ENCODE results near the gene CLEC4G.

Gene CLEC4G

DNA sequence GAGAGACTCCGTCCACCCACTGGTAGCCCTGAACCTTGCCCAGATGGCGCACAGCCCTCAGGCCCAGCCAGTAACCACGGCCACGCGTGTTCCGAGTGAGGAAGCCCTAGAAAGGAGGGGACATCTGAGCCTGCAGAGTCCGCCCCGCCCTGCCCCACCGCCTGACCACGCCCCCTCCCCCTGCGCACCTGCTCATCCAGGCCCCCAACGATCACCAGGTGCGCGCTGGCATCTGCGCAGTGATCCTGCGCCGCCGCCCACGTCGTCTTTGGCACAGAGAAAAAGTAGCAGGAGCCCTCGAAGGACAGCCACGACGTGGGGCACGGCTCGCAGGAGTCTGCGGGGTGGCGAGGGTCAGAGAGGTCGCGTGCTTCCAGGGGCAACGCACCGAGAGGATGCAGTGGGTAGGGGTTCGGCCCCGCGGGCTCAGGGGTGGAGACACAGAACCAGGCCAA, 2.1 kb downstream of the CLEC4G start:
- no peak overlapping the region for H3K4me3 ChIP-seq (ENCODE audit: low read depth, low read length)
- DNase-seq (ENCODE audit: low read depth) = no peak
- TF ChIP-seq, protein P1, sequence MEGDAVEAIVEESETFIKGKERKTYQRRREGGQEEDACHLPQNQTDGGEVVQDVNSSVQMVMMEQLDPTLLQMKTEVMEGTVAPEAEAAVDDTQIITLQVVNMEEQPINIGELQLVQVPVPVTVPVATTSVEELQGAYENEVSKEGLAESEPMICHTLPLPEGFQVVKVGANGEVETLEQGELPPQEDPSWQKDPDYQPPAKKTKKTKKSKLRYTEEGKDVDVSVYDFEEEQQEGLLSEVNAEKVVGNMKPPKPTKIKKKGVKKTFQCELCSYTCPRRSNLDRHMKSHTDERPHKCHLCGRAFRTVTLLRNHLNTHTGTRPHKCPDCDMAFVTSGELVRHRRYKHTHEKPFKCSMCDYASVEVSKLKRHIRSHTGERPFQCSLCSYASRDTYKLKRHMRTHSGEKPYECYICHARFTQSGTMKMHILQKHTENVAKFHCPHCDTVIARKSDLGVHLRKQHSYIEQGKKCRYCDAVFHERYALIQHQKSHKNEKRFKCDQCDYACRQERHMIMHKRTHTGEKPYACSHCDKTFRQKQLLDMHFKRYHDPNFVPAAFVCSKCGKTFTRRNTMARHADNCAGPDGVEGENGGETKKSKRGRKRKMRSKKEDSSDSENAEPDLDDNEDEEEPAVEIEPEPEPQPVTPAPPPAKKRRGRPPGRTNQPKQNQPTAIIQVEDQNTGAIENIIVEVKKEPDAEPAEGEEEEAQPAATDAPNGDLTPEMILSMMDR (IDR thresholded peaks at IDR 0.05; ENCODE audit: insufficient read depth, low read depth, low read length, missing control alignments) = no peak

GRCh38 chr19:7729211-7729610, 2.7 kb downstream of the CLEC4G start:
- H3K4me3 ChIP-seq (ENCODE audit: low read depth, low read length) = no peak overlapping the region
- TF ChIP-seq, protein P1 (IDR thresholded peaks at IDR 0.05; ENCODE audit: insufficient read depth, low read depth, low read length, missing control alignments) = no peak
- DNase-seq (ENCODE audit: low read depth) = no peak

- TF ChIP-seq, protein P1 (IDR thresholded peaks at IDR 0.05; ENCODE audit: insufficient read depth, low read depth, low read length, missing control alignments) = no peak
- H3K4me3 ChIP-seq (ENCODE audit: low read depth, low read length) = no peak overlapping the region
- peak; percentile 45 for DNase-seq (ENCODE audit: low read depth)
Observed at GRCh38 chr19:7725791-7726190, 6.1 kb downstream of the CLEC4G start.

- H3K4me3 ChIP-seq (ENCODE audit: low read depth, low read length) = no peak overlapping the region
- DNase-seq (ENCODE audit: low read depth) = peak; percentile 95
- TF ChIP-seq, protein P1 (IDR thresholded peaks at IDR 0.05; ENCODE audit: insufficient read depth, low read depth, low read length, missing control alignments) = no peak
Observed at GRCh38 chr19:7722231-7722651, 9.7 kb downstream of the CLEC4G start.

- no peak overlapping the region for H3K4me3 ChIP-seq (ENCODE audit: low read depth, low read length)
- no peak for DNase-seq (ENCODE audit: low read depth)
- TF ChIP-seq, protein P1 (IDR thresholded peaks at IDR 0.05; ENCODE audit: insufficient read depth, low read depth, low read length, missing control alignments) = no peak
Observed at GRCh38 chr19:7720351-7720750, 11.6 kb downstream of the CLEC4G start.

DNA sequence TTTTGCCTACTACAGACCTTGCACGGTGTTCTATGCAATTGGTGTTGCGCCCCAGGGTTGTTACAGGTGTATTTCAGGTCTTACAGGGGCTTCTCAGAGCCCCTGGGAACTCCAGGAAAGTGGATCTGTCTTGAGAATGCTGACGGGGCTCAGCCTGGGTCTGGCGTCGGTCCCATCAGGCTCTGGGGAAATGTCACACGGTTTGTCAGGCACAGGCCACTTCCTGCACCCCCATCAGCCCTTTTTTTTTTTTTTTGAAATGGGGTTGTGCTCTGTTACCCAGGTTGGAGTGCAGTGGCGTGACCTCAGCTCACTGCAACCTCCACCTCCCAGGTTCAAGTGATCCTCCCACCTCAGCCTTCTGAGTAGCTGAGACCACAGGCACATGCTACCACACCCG, 13.2 kb downstream of the CLEC4G start:
- TF ChIP-seq, protein P1 (IDR thresholded peaks at IDR 0.05; ENCODE audit: insufficient read depth, low read depth, low read length, missing control alignments) = no peak
- peak; percentile 88 for DNase-seq (ENCODE audit: low read depth)
- H3K4me3 ChIP-seq (ENCODE audit: low read depth, low read length) = no peak overlapping the region

- no peak for DNase-seq (ENCODE audit: low read depth)
- TF ChIP-seq, protein P1 (IDR thresholded peaks at IDR 0.05; ENCODE audit: insufficient read depth, low read depth, low read length, missing control alignments) = no peak
- no peak overlapping the region for H3K4me3 ChIP-seq (ENCODE audit: low read depth, low read length)
Observed at GRCh38 chr19:7716762-7717161, 15.1 kb downstream of the CLEC4G start.
